Panc1 (cell line): ENCODE measurements around the gene CHST15. TPM values are rescaled to one million over a fixed set of nuclear protein-coding genes. Genes with fewer than 3 reads are reported as not detected.

Experiments
- ATAC-seq: fragments of 200-7000 bp; cut with Tn5 transposase; 2 replicates; pipeline ENCODE4 v1.9.1; 2020; ENCODE audit warnings: mild to moderate bottlenecking, moderate library complexity
- BruUV-seq: library from RNA; stranded (reverse); fragments of 400-500 nt; replicated peaks from 2 replicates; lab custom pipeline; 2021; lab: Mats Ljungman, UMichigan
- CTCF ChIA-PET: fragments of 300-600 bp; sonication (Branson Sonifier 250); formaldehyde crosslinking; loops from one replicate; lab custom pipeline; 2022; ENCODE audit warnings: antibody characterized with exemption; lab: Charles Lee
- POLR2A ChIA-PET: fragments of 300-600 bp; sonication (Branson Sonifier 250); formaldehyde crosslinking; loops from one replicate; lab custom pipeline; 2022; ENCODE audit warnings: antibody characterized with exemption; lab: Charles Lee
- DNase-seq: peaks from one replicate; pipeline ENCODE4 v3.0.0-alpha.2; 2010; ENCODE audit warnings: low read depth, low spot score
- H3K27ac ChIP-seq: 2 replicates; pipeline ENCODE4 v1.5.1; 2011; ENCODE audit warnings: mild to moderate bottlenecking, low read length, inconsistent platforms
- H3K27me3 ChIP-seq: fragments of 200-500 bp; sonication (Bioruptor generic); 2 replicates; pipeline ENCODE4 v1.6.0; 2014; ENCODE audit warnings: low read length, inconsistent platforms; ENCODE audit not compliant: control insufficient read depth, insufficient read depth
- H3K36me3 ChIP-seq: fragments of 200-500 bp; sonication (Bioruptor generic); 2 replicates; pipeline ENCODE4 v1.5.1; 2014; ENCODE audit warnings: inconsistent platforms, mild to moderate bottlenecking, low read length, moderate library complexity; ENCODE audit not compliant: control insufficient read depth, insufficient read depth
- H3K4me1 ChIP-seq: 2 replicates; pipeline ENCODE4 v1.5.1; 2011; ENCODE audit warnings: inconsistent platforms, mild to moderate bottlenecking, low read length, moderate library complexity; ENCODE audit not compliant: control insufficient read depth, insufficient read depth
- H3K4me3 ChIP-seq, 2 experiments: 2 replicates each; pipeline ENCODE4 v1.5.1; 2011 to 2012; ENCODE audit warnings: low read depth in 2 of 2, low read length in 2 of 2, mild to moderate bottlenecking in 2 of 2, inconsistent platforms in 1 of 2, moderate library complexity in 1 of 2
- H3K9me3 ChIP-seq: fragments of 200-500 bp; sonication (Bioruptor generic); 2 replicates; pipeline ENCODE4 v1.5.1; 2014; ENCODE audit warnings: low read depth, mild to moderate bottlenecking, inconsistent platforms, low read length, moderate library complexity; ENCODE audit not compliant: control insufficient read depth, insufficient read depth
- CTCF ChIP-seq: fragments of 450-650 bp; IDR thresholded peaks from 2 replicates; pipeline ENCODE4 v1.5.1; 2017; ENCODE audit warnings: mild to moderate bottlenecking
- POLR2AphosphoS5 ChIP-seq: IDR thresholded peaks from 2 replicates; pipeline ENCODE4 v1.6.1; 2012; ENCODE audit warnings: mild to moderate bottlenecking, low read depth, low read length, moderate library complexity
- SIN3A ChIP-seq: IDR thresholded peaks from 2 replicates; pipeline ENCODE4 v1.6.1; 2012; ENCODE audit warnings: low read depth, mild to moderate bottlenecking, low read length, moderate library complexity, borderline replicate concordance; ENCODE audit not compliant: insufficient read depth
- TCF7L2 ChIP-seq: IDR thresholded peaks from 2 replicates; pipeline ENCODE4 v1.6.1; 2011; ENCODE audit warnings: mild to moderate bottlenecking, low read depth, low read length, inconsistent platforms
- in situ Hi-C: cut with HindIII; loops from 2 replicates; pipeline ENCODE4 v1.10.0; 2016; ENCODE audit warnings: low sequenced_read_pairs, low pct_unique_long_range_greater_than_20kb
- intact Hi-C: fragments of 100-400 bp; cut with micrococcal nuclease; formaldehyde crosslinking; loops from one replicate; pipeline ENCODE4 v1.10.0; 2022; ENCODE audit not compliant: unreplicated experiment
- total RNA-seq: library from RNA; stranded (reverse); gene quantifications from one replicate; pipeline ENCODE4 v1.2.1, GENCODE V29; 2021; ENCODE audit not compliant: unreplicated experiment
- TF ChIP-seq, protein P1 (sequence below), 2 experiments: IDR thresholded peaks; 2 replicates each; pipeline ENCODE4 v1.6.1; 2011 to 2012; ENCODE audit warnings: low read depth in 2 of 2, control low read depth in 1 of 2, low read length in 1 of 2, mild to moderate bottlenecking in 1 of 2, moderate library complexity in 1 of 2; ENCODE audit not compliant: insufficient read depth in 1 of 2

The CHST15 gene
- total RNA-seq, 1 experiment from 2014 or later = 33.2 TPM

DNA sequence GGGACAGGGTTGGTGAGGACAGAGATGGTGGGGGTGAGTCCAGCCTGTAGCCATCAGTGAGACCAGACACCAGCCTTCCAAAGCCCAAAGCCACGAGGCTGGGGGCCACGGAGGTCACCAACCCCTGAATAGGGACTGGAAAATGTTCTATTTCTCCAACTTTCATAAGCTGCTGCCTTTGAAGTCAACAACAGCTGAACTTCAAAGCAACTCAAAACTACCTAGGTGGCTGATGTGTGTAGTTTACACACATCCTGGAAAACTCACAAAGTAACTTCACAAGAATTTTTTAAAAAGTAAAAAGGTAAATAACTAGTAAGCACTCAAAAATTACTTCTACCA, 88.8 kb downstream of the CHST15 start:
- ATAC-seq (no peak), DNase-seq (no peak)
- Histone ChIP-seq H3K9me3 (no peaks in the 10 kb centered on the region), H3K36me3 (no peaks in the 10 kb centered on the region), H3K27ac (no peak overlapping the region), H3K4me3 (no peak overlapping the region), H3K27me3 (no peaks in the 10 kb centered on the region), H3K4me1 (no peaks in the 10 kb centered on the region)
- BruUV-seq = no TSS peak
- POLR2A ChIA-PET = interaction anchor here (0.7 to 1.1 kb wide), 2 partner anchors 8 to 102 kb away, joined by 3 to 4 read pairs; no protein-coding TSS in a partner anchor
- CTCF ChIA-PET = no interaction called here
- intact Hi-C loops = no loop called here
- TF ChIP-seq POLR2AphosphoS5 (no peak), SIN3A (no peak), CTCF (no peak), TCF7L2 (0 out of 2 replicates have a peak, but pooled peaks have one; percentile 37)
- TF ChIP-seq, protein P1, sequence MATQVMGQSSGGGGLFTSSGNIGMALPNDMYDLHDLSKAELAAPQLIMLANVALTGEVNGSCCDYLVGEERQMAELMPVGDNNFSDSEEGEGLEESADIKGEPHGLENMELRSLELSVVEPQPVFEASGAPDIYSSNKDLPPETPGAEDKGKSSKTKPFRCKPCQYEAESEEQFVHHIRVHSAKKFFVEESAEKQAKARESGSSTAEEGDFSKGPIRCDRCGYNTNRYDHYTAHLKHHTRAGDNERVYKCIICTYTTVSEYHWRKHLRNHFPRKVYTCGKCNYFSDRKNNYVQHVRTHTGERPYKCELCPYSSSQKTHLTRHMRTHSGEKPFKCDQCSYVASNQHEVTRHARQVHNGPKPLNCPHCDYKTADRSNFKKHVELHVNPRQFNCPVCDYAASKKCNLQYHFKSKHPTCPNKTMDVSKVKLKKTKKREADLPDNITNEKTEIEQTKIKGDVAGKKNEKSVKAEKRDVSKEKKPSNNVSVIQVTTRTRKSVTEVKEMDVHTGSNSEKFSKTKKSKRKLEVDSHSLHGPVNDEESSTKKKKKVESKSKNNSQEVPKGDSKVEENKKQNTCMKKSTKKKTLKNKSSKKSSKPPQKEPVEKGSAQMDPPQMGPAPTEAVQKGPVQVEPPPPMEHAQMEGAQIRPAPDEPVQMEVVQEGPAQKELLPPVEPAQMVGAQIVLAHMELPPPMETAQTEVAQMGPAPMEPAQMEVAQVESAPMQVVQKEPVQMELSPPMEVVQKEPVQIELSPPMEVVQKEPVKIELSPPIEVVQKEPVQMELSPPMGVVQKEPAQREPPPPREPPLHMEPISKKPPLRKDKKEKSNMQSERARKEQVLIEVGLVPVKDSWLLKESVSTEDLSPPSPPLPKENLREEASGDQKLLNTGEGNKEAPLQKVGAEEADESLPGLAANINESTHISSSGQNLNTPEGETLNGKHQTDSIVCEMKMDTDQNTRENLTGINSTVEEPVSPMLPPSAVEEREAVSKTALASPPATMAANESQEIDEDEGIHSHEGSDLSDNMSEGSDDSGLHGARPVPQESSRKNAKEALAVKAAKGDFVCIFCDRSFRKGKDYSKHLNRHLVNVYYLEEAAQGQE (IDR thresholded peaks at IDR 0.05; ENCODE audit: insufficient read depth in 1 of 2, low read depth in 2 of 2, low read length in 1 of 2) = no peak
- in situ Hi-C loops = no loop called here

DNA sequence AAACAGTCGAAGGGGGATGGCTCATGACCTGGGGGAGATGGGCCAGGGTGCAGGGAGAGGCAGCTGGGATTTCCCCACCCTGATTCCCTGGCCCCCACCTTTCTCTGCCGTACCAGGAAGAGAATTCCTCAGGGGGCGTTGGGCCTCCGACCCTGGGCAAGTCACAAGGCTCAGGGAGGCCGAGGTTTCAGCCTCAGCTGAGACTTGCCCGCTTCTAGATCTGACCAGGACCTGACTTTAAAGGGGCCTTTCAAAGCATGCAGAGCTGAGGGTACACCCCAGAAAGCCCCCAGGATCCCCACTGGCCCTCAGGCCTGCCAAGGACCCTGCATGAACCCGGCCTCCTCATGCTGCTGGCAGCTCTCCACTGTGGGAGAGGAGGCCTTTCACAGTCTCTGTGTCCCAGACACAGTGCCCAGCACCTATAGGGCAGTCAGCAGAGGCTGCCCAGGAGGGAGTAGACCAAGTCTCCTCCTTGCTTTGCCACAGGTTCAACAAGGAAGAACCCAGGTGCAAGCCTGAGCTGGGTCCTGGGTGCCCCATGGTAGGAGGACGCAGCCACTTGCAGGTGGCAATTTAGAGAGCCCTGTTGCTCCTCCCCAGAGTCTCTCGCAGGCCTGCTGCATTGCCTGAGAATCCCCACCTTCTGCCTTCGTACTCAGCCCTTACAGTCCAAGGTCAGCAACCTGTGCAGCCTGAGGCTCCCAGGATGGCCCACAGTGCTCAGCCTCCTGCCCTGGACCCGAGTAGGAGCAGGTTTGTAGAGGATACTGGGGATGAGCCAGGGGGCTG, 89.3 kb downstream of the CHST15 start:
- no peak for ATAC-seq
- in situ Hi-C loops = no loop called here
- TF ChIP-seq POLR2AphosphoS5 (no peak), TCF7L2 (no peak), SIN3A (no peak), CTCF (no peak)
- TF ChIP-seq, protein P1 (IDR thresholded peaks at IDR 0.05; ENCODE audit: insufficient read depth in 1 of 2, low read depth in 2 of 2, low read length in 1 of 2) = no peak
- POLR2A ChIA-PET = interaction anchor here (0.5 to 1.1 kb wide), 3 partner anchors 8 to 458 kb away, joined by 3 to 4 read pairs (median 4); partner anchors contain the start of gene LHPP
- H3K27ac ChIP-seq = no peak overlapping the region
- no peak for DNase-seq
- H3K4me1 ChIP-seq = no peaks in the 10 kb centered on the region
- BruUV-seq = no TSS peak
- H3K4me3 ChIP-seq = no peak overlapping the region
- no peaks in the 10 kb centered on the region for H3K9me3 ChIP-seq
- CTCF ChIA-PET = no interaction called here
- no peaks in the 10 kb centered on the region for H3K27me3 ChIP-seq
- intact Hi-C loops = no loop called here
- H3K36me3 ChIP-seq = no peaks in the 10 kb centered on the region
